ENCODE data around the gene JTB.

The JTB gene

DNA sequence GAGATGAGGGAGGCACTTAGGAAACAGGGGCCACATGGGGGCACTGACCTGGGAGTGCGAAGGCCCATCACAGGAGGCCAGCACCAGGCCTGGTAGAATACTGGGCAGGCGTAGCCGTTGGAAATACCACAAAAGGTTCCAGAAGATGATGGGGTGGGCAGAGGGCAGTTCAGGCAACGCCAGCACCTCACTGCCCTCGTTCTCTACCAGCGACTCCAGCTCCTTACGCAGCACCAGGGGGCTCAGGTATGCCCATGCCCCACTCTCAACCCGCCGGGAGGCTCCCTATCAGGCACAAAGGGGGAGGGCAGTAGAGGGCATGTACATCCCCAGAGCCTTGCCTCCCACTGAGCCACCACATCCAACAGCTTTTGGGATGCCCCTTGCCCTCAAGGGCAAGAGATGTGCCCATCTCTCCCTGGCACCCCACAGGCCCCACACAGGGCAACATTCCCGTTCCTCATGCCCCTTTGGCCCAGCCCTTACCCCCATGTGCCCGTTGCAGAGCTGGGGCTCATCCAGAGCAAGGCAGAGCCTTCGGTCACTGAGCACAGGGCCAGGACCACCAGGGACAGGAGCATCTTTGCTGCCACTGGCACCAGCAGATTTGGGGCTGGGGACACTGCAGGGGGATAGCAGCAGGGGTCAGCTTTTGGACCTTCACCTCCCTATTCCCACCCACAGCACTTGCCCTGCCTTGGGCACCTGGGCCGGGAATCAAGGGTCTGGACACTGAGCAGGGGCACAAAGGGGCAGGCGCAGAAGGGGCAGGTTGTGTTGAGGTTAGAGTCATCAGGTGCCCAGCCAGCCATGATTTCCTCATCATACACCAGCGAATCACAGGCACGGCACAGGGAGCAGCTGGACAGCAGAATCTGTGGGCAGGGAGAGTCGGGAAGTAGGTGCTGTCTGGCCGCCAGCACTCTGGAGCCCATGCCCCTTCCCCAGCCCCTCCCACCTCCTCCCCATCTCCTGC is 45.0 kb downstream of the JTB start:
- no peak for DNase-seq (ENCODE audit: low read depth in 3 of 3)

DNA sequence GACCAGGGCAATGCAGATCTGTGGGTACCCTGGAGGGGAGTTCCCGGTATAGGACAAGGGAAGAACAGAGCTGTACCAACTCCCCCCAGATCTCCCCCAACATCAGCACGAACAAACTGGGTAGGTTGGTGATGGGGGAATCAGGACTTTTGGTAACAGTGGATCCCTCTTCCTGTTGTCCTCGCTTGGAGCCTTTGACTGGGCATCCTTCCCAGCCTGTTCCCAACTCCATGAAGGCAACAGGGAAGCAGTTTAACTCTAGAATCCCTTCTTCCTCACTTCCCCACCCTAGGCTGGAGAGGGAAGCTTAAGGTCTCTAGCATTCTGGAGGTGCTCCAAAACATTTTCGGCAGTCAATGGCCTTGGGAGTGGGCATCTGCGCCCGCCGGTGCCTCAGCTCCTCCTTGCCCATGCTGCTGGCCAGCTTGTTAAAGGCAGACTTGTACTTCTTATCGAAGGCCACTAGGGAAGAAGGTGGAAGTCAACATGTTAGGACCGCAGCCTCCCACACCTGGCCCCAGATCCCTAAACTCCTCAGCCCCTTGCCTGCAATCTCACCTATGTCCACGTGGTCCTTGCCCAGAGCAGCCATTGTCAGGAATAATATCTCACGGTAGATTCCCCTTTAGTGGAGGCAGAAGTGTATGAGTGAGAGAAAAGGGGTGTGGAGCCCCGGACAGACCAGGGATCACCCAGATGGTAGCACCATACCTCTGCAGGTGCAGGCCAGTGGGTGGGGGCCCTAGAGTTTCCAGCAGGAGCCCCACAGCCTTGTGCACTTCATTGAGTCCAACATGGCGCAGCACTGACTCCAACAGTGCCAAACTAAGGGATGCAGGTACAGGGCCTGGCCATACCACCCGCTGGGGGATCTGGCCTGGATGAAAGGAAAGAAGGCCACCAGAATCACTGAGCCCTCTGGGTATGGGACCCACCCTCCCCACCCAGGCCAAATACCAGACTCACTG is 47.2 kb downstream of the JTB start:
- DNase-seq (ENCODE audit: low read depth in 3 of 3) = no peak

DNA sequence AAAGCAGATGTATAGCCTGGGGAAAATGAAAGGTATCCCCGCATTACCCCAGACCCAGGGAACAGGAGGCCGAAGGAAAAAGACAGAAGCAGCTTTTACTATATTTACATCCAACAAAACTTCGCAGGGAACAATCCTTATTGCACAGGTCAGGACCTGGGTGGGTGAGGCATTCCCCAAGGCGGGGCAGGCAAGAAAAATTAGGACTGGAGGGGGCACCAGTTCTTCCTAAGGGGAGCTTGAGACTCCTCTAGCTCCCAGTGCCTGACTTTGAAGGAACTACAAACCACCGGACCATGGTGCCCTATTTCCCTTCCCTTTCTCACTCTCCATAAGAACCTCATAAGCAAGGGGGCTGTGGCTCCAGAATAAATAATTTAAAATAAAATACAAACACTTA is 48.0 kb downstream of the JTB start:
- no peak for DNase-seq (ENCODE audit: low read depth in 3 of 3)

DNA sequence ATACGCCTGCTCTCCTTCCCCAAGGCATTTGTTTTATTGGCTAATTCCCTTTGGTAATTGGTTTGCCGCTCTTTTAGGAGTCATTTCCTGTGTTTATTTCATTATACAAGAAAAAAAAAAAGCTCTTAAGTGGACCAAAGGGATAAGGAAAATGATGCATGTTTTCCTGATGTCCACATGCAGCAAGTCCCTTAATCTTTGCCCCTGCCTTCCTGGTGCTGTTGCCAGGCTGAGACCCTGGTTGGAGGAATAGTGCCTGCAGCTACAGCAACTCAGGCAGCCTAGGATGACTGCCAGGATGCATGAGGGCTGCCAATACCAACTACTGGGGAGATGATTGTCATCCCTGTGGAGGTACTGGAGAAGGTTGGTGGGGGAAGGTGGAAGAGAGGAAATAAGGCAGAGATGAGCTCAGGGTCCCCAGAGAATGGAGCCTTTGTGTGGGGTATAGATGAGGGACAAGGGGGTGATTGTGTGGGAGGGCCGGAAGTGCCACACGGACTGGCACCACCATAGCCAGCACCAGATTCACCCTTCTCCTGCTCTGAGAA is 48.6 kb downstream of the JTB start:
- DNase-seq (ENCODE audit: low read depth in 3 of 3) = no peak

DNA sequence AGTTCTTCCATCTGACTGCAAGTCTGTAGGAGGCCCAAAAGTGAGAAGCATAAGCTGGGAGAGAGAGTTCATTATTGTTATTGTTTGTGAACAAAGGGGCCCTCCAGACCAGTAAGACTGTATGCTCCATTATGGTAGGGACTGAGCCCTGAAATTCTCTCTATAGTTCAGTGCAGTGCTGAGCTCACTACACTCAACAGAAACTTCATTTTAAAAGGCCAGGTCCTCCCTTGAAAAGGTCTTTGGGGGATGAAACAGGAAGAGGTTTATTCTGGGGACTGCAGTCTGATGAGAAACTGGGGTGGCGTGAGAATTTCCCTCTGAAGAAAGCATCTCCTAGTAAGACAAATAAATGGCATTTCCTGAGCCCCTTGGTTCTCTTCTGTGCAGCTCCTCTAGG is 49.2 kb downstream of the JTB start:
- no peak for DNase-seq (ENCODE audit: low read depth in 3 of 3)

DNA sequence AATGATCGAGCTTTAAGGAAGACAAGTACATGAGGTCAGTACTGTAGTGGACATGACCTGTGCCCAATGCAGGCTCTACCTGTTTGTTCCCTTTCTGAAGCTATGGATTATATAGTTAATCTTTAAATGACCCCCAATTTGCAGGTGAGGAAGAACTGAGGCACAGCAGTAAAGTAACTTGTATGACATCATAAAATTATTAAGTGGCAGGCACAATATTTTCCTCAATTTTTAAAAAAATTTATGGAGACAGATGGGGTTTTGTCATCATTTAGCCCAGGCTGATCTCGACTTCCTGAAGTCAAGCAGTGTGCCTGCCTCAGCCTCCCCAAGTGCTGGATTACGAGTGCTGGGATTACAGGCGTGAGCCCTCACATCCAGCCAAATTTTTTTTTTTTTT is 51.1 kb downstream of the JTB start:
- DNase-seq (ENCODE audit: low read depth in 3 of 3) = no peak

Data from stimulated activated CD4-positive, alpha-beta T cell treated with anti-CD3 and anti-CD28 coated beads, TNF-alpha, amount 100 ng/mL, for 24 hours (primary cell).